CD14-positive monocyte (primary cell): ENCODE data around the gene OPN4. TPM values are rescaled to one million over a fixed set of nuclear protein-coding genes. Genes with fewer than 3 reads are reported as not detected.

Experiments
- DNase-seq, 3 donors: peaks; one replicate each; pipeline ENCODE4 v3.0.0-alpha.2; 2011 to 2022
- H2AFZ ChIP-seq: 2 replicates; pipeline ENCODE4 v1.6.0; 2012; ENCODE audit warnings: mild to moderate bottlenecking, low read depth, low read length, inconsistent platforms; ENCODE audit not compliant: insufficient read depth, poor library complexity, severe bottlenecking
- H3K27ac ChIP-seq, 2 donors: 1 replicate in 1 of 2; 2 replicates in 1 of 2; pipeline ENCODE4 v1.5.1; 2012 to 2013; ENCODE audit warnings: low read length in 2 of 2, control low read depth in 1 of 2, inconsistent platforms in 1 of 2, low read depth in 1 of 2, mild to moderate bottlenecking in 1 of 2
- H3K27me3 ChIP-seq, 2 donors: one replicate each; pipeline versions ENCODE4 v1.6.0 to v1.6.1; 2011 to 2013; ENCODE audit warnings: low read length in 2 of 2; ENCODE audit not compliant: control insufficient read depth in 2 of 2, insufficient read depth in 2 of 2
- H3K36me3 ChIP-seq, 2 donors: replicated peaks in 1 of 2; 1 replicate in 1 of 2; 2 replicates in 1 of 2; pipeline versions ENCODE4 v1.5.1 to v1.6.1; 2012 to 2013; ENCODE audit warnings: low read length in 2 of 2, control low read depth in 1 of 2, inconsistent platforms in 1 of 2, mild to moderate bottlenecking in 1 of 2; ENCODE audit not compliant: insufficient read depth in 2 of 2, control insufficient read depth in 1 of 2
- H3K4me1 ChIP-seq, 2 donors: 1 replicate in 1 of 2; 2 replicates in 1 of 2; pipeline versions ENCODE4 v1.5.1 to v1.6.1; 2012 to 2013; ENCODE audit warnings: low read length in 2 of 2, control low read depth in 1 of 2, inconsistent platforms in 1 of 2, mild to moderate bottlenecking in 1 of 2, moderate library complexity in 1 of 2; ENCODE audit not compliant: insufficient read depth in 2 of 2, control insufficient read depth in 1 of 2
- H3K4me2 ChIP-seq: replicated peaks from 2 replicates; pipeline ENCODE3; 2012; ENCODE audit warnings: low read length, moderate library complexity, mild to moderate bottlenecking; ENCODE audit not compliant: poor library complexity, severe bottlenecking; ENCODE audit errors: extremely low read depth
- H3K4me3 ChIP-seq, 3 experiments: fragments of 200-600 bp in 1 of 3; sonication (generic) in 1 of 3; replicated peaks in 1 of 3; 1 replicate in 2 of 3; 2 replicates in 1 of 3; pipeline ENCODE4 v1.5.1; 2011 to 2013; ENCODE audit warnings: low read length in 3 of 3, mild to moderate bottlenecking in 3 of 3, control low read depth in 2 of 3, low read depth in 2 of 3, inconsistent platforms in 1 of 3, moderate library complexity in 1 of 3
- H3K79me2 ChIP-seq: 2 replicates; pipeline ENCODE4 v1.6.0; 2012; ENCODE audit warnings: mild to moderate bottlenecking, control low read depth, inconsistent platforms, low read length, moderate library complexity; ENCODE audit not compliant: insufficient read depth
- H3K9ac ChIP-seq: 2 replicates; pipeline ENCODE4 v1.6.0; 2017; ENCODE audit warnings: low read length, mild to moderate bottlenecking; ENCODE audit not compliant: insufficient read depth, poor library complexity, severe bottlenecking
- H3K9me3 ChIP-seq, 2 donors: replicated peaks in 1 of 2; 1 replicate in 1 of 2; 2 replicates in 1 of 2; pipeline versions ENCODE4 v1.5.1 to v1.6.1; 2012 to 2013; ENCODE audit warnings: low read length in 2 of 2, control low read depth in 1 of 2; ENCODE audit not compliant: control insufficient read depth in 1 of 2, insufficient read depth in 1 of 2
- H4K20me1 ChIP-seq: 2 replicates; pipeline ENCODE4 v1.6.0; 2012; ENCODE audit warnings: mild to moderate bottlenecking, low read length, control low read depth, moderate library complexity; ENCODE audit not compliant: insufficient read depth
- H3K27ac Mint-ChIP-seq, 7 donors: one replicate each; pipeline ENCODE4 v1.8.0; 2020; ENCODE audit warnings: mild to moderate bottlenecking in 7 of 7, mixed read lengths in 7 of 7, moderate library complexity in 6 of 7, inconsistent platforms in 2 of 7
- H3K27me3 Mint-ChIP-seq, 3 donors: one replicate each; pipeline ENCODE4 v1.8.0; 2021 to 2022; ENCODE audit warnings: low read depth in 3 of 3, mild to moderate bottlenecking in 3 of 3, mixed read lengths in 3 of 3, moderate library complexity in 3 of 3, inconsistent platforms in 1 of 3
- H3K36me3 Mint-ChIP-seq, 2 donors: one replicate each; pipeline ENCODE4 v1.8.0; 2020; ENCODE audit warnings: mixed read lengths in 2 of 2, inconsistent platforms in 1 of 2, mild to moderate bottlenecking in 1 of 2
- H3K4me1 Mint-ChIP-seq: one replicate; pipeline ENCODE4 v1.8.0; 2020; ENCODE audit warnings: mild to moderate bottlenecking, mixed read lengths
- H3K4me3 Mint-ChIP-seq, 2 donors: one replicate each; pipeline ENCODE4 v1.8.0; 2020; ENCODE audit warnings: mild to moderate bottlenecking in 2 of 2, mixed read lengths in 2 of 2, moderate library complexity in 1 of 2
- H3K9me3 Mint-ChIP-seq, 7 donors: one replicate each; pipeline ENCODE4 v1.8.0; 2020 to 2022; ENCODE audit warnings: mixed read lengths in 7 of 7, mild to moderate bottlenecking in 6 of 7, moderate library complexity in 6 of 7, inconsistent platforms in 2 of 7
- WGBS: methylation state at CpG from one replicate; pipeline ENCODE4 v1.1.5; 2013; ENCODE audit warnings: missing lambda C conversion rate; ENCODE audit not compliant: insufficient coverage; 5-methylcytosine and 5-hydroxymethylcytosine counted together
- intact Hi-C, 2 donors: fragments of 100-400 bp; cut with micrococcal nuclease; formaldehyde crosslinking; loops; one replicate each; pipeline versions ENCODE4 v1.15.0 to v1.15.1; 2023
- polyA plus RNA-seq, 3 donors: library from polyadenylated mRNA; depleted of rRNA in 1 of 3; unstranded in 2 of 3; stranded (reverse) in 1 of 3; fragments of 300-500 nt in 2 of 3; fragments of >200 nt in 1 of 3; fragmentation: Illumina TruSeq in 2 of 3; gene quantifications; 1 replicate in 2 of 3; 2 replicates in 1 of 3; pipeline ENCODE4 v1.2.3, GENCODE V29; 2012 to 2021
- TF ChIP-seq, protein P1 (sequence below): fragments of 200-600 bp; IDR thresholded peaks from one replicate; pipeline ENCODE4 v1.8.0; 2022; ENCODE audit warnings: antibody characterized with exemption, mild to moderate bottlenecking

Gene OPN4
- polyA plus RNA-seq, 3 donors: not detected

- Mint-ChIP-seq H3K4me1 (no peaks in the 10 kb centered on the region), H3K27me3 (peaks cover 0 to 10% (median 7%) of the 10 kb centered on the region in 3 donors), H3K36me3 (no peaks in the 10 kb centered on the region), H3K9me3 (peaks cover 8 to 26% (median 13%) of the 10 kb centered on the region in 7 donors), H3K27ac (no peak overlapping the region), H3K4me3 (no peak overlapping the region)
- H3K27ac ChIP-seq: no peak overlapping the region
- no peaks in the 10 kb centered on the region for H4K20me1 ChIP-seq
- peaks cover 0 to 7% of the 10 kb centered on the region in 2 donors for H3K9me3 ChIP-seq
- H3K9ac ChIP-seq: no peak overlapping the region
- H3K79me2 ChIP-seq: no peaks in the 10 kb centered on the region
- DNase-seq: no peak
- no peaks in the 10 kb centered on the region for H3K36me3 ChIP-seq
- H3K4me1 ChIP-seq: no peaks in the 10 kb centered on the region
- TF ChIP-seq, protein P1, sequence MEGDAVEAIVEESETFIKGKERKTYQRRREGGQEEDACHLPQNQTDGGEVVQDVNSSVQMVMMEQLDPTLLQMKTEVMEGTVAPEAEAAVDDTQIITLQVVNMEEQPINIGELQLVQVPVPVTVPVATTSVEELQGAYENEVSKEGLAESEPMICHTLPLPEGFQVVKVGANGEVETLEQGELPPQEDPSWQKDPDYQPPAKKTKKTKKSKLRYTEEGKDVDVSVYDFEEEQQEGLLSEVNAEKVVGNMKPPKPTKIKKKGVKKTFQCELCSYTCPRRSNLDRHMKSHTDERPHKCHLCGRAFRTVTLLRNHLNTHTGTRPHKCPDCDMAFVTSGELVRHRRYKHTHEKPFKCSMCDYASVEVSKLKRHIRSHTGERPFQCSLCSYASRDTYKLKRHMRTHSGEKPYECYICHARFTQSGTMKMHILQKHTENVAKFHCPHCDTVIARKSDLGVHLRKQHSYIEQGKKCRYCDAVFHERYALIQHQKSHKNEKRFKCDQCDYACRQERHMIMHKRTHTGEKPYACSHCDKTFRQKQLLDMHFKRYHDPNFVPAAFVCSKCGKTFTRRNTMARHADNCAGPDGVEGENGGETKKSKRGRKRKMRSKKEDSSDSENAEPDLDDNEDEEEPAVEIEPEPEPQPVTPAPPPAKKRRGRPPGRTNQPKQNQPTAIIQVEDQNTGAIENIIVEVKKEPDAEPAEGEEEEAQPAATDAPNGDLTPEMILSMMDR: no peak
- no peaks in the 10 kb centered on the region for H3K27me3 ChIP-seq
- no peak overlapping the region for H3K4me3 ChIP-seq
- H2AFZ ChIP-seq: no peak overlapping the region
- H3K4me2 ChIP-seq: no peak overlapping the region
- intact Hi-C loops: no loop called here
Measured at GRCh38 chr10:86609920-86610319, 44.4 kb upstream of the OPN4 start.

GRCh38 chr10:86611386-86611785, 43.0 kb upstream of the OPN4 start:
- intact Hi-C loops: no loop called here
- Histone ChIP-seq H2AFZ (no peak overlapping the region), H3K4me1 (no peaks in the 10 kb centered on the region), H4K20me1 (no peaks in the 10 kb centered on the region), H3K4me2 (no peak overlapping the region), H3K4me3 (no peak overlapping the region), H3K79me2 (no peaks in the 10 kb centered on the region), H3K27me3 (no peaks in the 10 kb centered on the region), H3K27ac (no peak overlapping the region), H3K36me3 (no peaks in the 10 kb centered on the region), H3K9ac (no peak overlapping the region), H3K9me3 (peaks cover 0 to 7% of the 10 kb centered on the region in 2 donors)
- H3K4me1 Mint-ChIP-seq: no peaks in the 10 kb centered on the region
- peaks cover 0 to 10% (median 7%) of the 10 kb centered on the region in 3 donors for H3K27me3 Mint-ChIP-seq
- 100% methylated on average over 1 of the region's 1 CpG for WGBS
- peaks cover 5 to 22% (median 10%) of the 10 kb centered on the region in 7 donors for H3K9me3 Mint-ChIP-seq
- no peaks in the 10 kb centered on the region for H3K36me3 Mint-ChIP-seq
- no peak overlapping the region for H3K4me3 Mint-ChIP-seq
- TF ChIP-seq, protein P1: no peak
- H3K27ac Mint-ChIP-seq: no peak overlapping the region
- DNase-seq: no peak
